ENCODE measurements around the gene ZNF22. TPM values are rescaled to one million over a fixed set of nuclear protein-coding genes. Genes with fewer than 3 reads are reported as not detected.

ZNF22 gene
- total RNA-seq, 1 experiment from 2014 or later = 13.5 TPM

DNA sequence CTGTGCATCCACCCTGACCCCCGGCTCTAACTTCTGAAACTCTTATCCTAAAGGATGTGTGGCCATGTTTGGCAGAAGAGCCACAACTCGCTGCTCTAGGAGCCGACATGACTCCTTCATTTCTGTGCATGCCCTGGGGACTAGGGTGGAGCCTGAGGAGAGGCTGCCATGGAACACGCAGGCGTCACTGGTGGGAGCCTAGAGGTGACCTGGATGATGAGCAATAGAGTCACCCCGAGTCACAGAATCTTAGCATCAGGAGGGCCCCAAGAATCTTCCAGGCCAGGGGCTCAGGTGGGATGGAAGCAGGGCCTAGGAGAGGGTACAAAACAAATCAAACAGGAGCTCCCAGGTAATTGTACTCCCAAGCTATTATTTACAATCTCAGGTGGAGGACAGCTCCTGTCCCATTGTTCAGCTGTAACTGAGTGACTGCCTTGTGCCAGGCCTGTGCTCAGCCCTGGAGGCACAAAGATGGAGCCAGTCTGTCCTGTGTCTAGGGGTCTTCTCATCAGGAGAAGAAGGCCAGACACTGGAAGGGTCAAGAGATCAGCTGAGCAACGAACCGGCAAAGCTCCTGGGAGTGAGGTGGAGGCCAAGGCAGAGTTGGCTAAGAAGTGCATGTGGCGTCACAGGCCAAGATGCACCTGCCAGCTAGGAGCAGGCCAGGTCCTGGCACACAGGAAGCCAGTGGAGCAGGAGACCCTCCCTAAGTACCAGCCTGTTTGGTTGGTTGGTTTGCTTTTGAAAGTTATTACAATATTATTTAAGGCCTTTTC is 5.8 kb upstream of the ZNF22 start:
- intact Hi-C loops (cut with micrococcal nuclease) = no loop called here

More for the DNA sequence above, 5.8 kb upstream of the ZNF22 start:
- DNase-seq (ENCODE audit: low read depth, low spot score) = no peak
- Histone ChIP-seq H3K79me2 (ENCODE audit: insufficient read depth, low read length) (no peaks in the 10 kb centered on the region), H4K20me1 (ENCODE audit: insufficient read depth) (no peaks in the 10 kb centered on the region), H3K36me3 (ENCODE audit: control insufficient read depth in 1 of 2, insufficient read depth in 2 of 2, low read length in 2 of 2) (no peaks in the 10 kb centered on the region), H3K9ac (ENCODE audit: low read length) (no peak overlapping the region), H3K4me2 (ENCODE audit: low read length) (no peak overlapping the region), H2AFZ (ENCODE audit: low read depth, low read length, poor library complexity, severe bottlenecking) (no peak overlapping the region), H3K4me1 (ENCODE audit: control insufficient read depth in 1 of 2, insufficient read depth in 2 of 2, low read length in 2 of 2) (no peaks in the 10 kb centered on the region), H3K9me2 (ENCODE audit: insufficient read depth) (no peaks in the 10 kb centered on the region), H3K4me3 (replicated peaks in 1 of 2; ENCODE audit: low read depth in 1 of 2, low read length in 2 of 2) (no peak overlapping the region), H3K9me3 (ENCODE audit: control insufficient read depth in 1 of 2, insufficient read depth in 1 of 2, low read depth in 1 of 2, low read length in 2 of 2) (no peaks in the 10 kb centered on the region), H3K27me3 (ENCODE audit: insufficient read depth, low read length) (0 out of 2 replicates have a peak, but pooled peaks cover 5% of the 10 kb centered on the region), H3K27ac (ENCODE audit: low read depth, low read length) (no peak overlapping the region)
- ChIA-PET POLR2A (interaction anchor here (0.9 to 2.0 kb wide), 2 partner anchors 13 to 16 kb away, joined by 4 to 6 read pairs; partner anchors contain the start of gene DEPP1), CTCF (interaction anchor here (1.0 to 1.6 kb wide), 2 partner anchors 13 to 62 kb away, joined by 3 to 9 read pairs; no protein-coding TSS in a partner anchor), RAD21 (ENCODE audit: low non-redundant PET in 1 of 2, low total read pairs in 2 of 2, uncharacterized antibody in 2 of 2, unreplicated experiment in 2 of 2) (no interaction called here)
- TF ChIP-seq POLR2AphosphoS5 (IDR thresholded peaks at IDR 0.05; ENCODE audit: low read depth, low read length) = no peak
- TF ChIP-seq, protein P1, sequence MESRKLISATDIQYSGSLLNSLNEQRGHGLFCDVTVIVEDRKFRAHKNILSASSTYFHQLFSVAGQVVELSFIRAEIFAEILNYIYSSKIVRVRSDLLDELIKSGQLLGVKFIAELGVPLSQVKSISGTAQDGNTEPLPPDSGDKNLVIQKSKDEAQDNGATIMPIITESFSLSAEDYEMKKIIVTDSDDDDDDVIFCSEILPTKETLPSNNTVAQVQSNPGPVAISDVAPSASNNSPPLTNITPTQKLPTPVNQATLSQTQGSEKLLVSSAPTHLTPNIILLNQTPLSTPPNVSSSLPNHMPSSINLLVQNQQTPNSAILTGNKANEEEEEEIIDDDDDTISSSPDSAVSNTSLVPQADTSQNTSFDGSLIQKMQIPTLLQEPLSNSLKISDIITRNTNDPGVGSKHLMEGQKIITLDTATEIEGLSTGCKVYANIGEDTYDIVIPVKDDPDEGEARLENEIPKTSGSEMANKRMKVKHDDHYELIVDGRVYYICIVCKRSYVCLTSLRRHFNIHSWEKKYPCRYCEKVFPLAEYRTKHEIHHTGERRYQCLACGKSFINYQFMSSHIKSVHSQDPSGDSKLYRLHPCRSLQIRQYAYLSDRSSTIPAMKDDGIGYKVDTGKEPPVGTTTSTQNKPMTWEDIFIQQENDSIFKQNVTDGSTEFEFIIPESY (IDR thresholded peaks at IDR 0.05; ENCODE audit: extremely low read depth, insufficient replicate concordance, low read length) = no peak
- TF ChIP-seq ELF1 (IDR thresholded peaks at IDR 0.05; ENCODE audit: borderline replicate concordance, low read depth) = no peak
- TF ChIP-seq EGR1 (IDR thresholded peaks at IDR 0.05; ENCODE audit: low read depth) = no peak
- TF ChIP-seq, protein P2, sequence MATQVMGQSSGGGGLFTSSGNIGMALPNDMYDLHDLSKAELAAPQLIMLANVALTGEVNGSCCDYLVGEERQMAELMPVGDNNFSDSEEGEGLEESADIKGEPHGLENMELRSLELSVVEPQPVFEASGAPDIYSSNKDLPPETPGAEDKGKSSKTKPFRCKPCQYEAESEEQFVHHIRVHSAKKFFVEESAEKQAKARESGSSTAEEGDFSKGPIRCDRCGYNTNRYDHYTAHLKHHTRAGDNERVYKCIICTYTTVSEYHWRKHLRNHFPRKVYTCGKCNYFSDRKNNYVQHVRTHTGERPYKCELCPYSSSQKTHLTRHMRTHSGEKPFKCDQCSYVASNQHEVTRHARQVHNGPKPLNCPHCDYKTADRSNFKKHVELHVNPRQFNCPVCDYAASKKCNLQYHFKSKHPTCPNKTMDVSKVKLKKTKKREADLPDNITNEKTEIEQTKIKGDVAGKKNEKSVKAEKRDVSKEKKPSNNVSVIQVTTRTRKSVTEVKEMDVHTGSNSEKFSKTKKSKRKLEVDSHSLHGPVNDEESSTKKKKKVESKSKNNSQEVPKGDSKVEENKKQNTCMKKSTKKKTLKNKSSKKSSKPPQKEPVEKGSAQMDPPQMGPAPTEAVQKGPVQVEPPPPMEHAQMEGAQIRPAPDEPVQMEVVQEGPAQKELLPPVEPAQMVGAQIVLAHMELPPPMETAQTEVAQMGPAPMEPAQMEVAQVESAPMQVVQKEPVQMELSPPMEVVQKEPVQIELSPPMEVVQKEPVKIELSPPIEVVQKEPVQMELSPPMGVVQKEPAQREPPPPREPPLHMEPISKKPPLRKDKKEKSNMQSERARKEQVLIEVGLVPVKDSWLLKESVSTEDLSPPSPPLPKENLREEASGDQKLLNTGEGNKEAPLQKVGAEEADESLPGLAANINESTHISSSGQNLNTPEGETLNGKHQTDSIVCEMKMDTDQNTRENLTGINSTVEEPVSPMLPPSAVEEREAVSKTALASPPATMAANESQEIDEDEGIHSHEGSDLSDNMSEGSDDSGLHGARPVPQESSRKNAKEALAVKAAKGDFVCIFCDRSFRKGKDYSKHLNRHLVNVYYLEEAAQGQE (IDR thresholded peaks at IDR 0.05; ENCODE audit: low read depth) = no peak
- no peak for TF ChIP-seq EZH2phosphoT487 (IDR thresholded peaks at IDR 0.05; ENCODE audit: borderline replicate concordance)
- TF ChIP-seq, protein P3, sequence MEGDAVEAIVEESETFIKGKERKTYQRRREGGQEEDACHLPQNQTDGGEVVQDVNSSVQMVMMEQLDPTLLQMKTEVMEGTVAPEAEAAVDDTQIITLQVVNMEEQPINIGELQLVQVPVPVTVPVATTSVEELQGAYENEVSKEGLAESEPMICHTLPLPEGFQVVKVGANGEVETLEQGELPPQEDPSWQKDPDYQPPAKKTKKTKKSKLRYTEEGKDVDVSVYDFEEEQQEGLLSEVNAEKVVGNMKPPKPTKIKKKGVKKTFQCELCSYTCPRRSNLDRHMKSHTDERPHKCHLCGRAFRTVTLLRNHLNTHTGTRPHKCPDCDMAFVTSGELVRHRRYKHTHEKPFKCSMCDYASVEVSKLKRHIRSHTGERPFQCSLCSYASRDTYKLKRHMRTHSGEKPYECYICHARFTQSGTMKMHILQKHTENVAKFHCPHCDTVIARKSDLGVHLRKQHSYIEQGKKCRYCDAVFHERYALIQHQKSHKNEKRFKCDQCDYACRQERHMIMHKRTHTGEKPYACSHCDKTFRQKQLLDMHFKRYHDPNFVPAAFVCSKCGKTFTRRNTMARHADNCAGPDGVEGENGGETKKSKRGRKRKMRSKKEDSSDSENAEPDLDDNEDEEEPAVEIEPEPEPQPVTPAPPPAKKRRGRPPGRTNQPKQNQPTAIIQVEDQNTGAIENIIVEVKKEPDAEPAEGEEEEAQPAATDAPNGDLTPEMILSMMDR (IDR thresholded peaks at IDR 0.05 in 2 of 3, conservative IDR thresholded peaks at IDR 0.05 in 1 of 3; ENCODE audit: borderline replicate concordance in 1 of 3, insufficient read depth in 1 of 3, low read depth in 2 of 3, low read length in 2 of 3) = no peak
- TF ChIP-seq YY1 (IDR thresholded peaks at IDR 0.05; ENCODE audit: extremely low read depth, insufficient replicate concordance, low read depth, low read length) = no peak
- TF ChIP-seq POLR2A (IDR thresholded peaks at IDR 0.05; ENCODE audit: borderline replicate concordance, extremely low read depth, insufficient read depth, insufficient read length) = no peak
- TF ChIP-seq SRF (IDR thresholded peaks at IDR 0.05; ENCODE audit: low read depth) = no peak
- TF ChIP-seq ZFX (IDR thresholded peaks at IDR 0.05) = no peak
- TF ChIP-seq CEBPB (IDR thresholded peaks at IDR 0.05; ENCODE audit: low read depth) = no peak
- TF ChIP-seq, protein P4, sequence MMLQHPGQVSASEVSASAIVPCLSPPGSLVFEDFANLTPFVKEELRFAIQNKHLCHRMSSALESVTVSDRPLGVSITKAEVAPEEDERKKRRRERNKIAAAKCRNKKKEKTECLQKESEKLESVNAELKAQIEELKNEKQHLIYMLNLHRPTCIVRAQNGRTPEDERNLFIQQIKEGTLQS (IDR thresholded peaks at IDR 0.05) = no peak
- TF ChIP-seq RAD21 (IDR thresholded peaks at IDR 0.05; ENCODE audit: low read depth) = no peak
- TF ChIP-seq ZNF274 (IDR thresholded peaks at IDR 0.05; ENCODE audit: low read depth, low read length) = no peak
- TF ChIP-seq, protein P5, sequence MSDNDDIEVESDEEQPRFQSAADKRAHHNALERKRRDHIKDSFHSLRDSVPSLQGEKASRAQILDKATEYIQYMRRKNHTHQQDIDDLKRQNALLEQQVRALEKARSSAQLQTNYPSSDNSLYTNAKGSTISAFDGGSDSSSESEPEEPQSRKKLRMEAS (IDR thresholded peaks at IDR 0.05) = no peak
- TF ChIP-seq JUND (IDR thresholded peaks at IDR 0.05) = no peak
- no peak for TF ChIP-seq CBX3 (IDR thresholded peaks at IDR 0.05; ENCODE audit: low read depth)
- ATAC-seq = no peak
- BruUV-seq (replicated peaks) = no TSS peak
